Measurements from ENCODE around the gene SLC25A22.

DNA sequence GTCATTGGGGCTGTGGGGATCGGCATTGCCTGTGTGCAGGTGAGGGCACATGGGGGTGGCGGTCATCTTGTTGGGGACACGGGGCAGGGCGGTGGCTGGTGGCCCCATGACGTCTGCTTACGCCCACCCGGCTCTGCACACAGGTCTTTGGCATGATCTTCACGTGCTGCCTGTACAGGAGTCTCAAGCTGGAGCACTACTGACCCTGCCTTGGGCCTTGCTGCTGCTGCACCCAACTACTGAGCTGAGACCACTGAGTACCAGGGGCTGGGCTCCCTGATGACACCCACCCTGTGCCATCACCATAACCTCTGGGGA, 39.9 kb upstream of the SLC25A22 start:
- TF ChIP-seq, protein P1, sequence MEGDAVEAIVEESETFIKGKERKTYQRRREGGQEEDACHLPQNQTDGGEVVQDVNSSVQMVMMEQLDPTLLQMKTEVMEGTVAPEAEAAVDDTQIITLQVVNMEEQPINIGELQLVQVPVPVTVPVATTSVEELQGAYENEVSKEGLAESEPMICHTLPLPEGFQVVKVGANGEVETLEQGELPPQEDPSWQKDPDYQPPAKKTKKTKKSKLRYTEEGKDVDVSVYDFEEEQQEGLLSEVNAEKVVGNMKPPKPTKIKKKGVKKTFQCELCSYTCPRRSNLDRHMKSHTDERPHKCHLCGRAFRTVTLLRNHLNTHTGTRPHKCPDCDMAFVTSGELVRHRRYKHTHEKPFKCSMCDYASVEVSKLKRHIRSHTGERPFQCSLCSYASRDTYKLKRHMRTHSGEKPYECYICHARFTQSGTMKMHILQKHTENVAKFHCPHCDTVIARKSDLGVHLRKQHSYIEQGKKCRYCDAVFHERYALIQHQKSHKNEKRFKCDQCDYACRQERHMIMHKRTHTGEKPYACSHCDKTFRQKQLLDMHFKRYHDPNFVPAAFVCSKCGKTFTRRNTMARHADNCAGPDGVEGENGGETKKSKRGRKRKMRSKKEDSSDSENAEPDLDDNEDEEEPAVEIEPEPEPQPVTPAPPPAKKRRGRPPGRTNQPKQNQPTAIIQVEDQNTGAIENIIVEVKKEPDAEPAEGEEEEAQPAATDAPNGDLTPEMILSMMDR (conservative IDR thresholded peaks at IDR 0.05 in 1 of 2, IDR thresholded peaks at IDR 0.05 in 1 of 2; ENCODE audit: low read depth in 1 of 2, low read length in 2 of 2), result no peak
- no peak for TF ChIP-seq EZH2 (IDR thresholded peaks at IDR 0.05; ENCODE audit: low read length, missing control alignments)
